Anterior cingulate cortex (tissue), 58 donors: ENCODE measurements around the gene VTI1A.
A peak's percentile ranks its signal among the peaks of the same experiment; 100 is the strongest.
"Not testable (repeated sequence)": the region's sequence is repeated elsewhere in the genome, so short reads cannot be mapped to it uniquely, and the experiment has no call there.

ENCODE experiments used
- DNase-seq, 58 donors: peaks; one replicate each; lab custom pipeline; 2025; lab: John Stamatoyannopoulos, UW

VTI1A gene

DNA sequence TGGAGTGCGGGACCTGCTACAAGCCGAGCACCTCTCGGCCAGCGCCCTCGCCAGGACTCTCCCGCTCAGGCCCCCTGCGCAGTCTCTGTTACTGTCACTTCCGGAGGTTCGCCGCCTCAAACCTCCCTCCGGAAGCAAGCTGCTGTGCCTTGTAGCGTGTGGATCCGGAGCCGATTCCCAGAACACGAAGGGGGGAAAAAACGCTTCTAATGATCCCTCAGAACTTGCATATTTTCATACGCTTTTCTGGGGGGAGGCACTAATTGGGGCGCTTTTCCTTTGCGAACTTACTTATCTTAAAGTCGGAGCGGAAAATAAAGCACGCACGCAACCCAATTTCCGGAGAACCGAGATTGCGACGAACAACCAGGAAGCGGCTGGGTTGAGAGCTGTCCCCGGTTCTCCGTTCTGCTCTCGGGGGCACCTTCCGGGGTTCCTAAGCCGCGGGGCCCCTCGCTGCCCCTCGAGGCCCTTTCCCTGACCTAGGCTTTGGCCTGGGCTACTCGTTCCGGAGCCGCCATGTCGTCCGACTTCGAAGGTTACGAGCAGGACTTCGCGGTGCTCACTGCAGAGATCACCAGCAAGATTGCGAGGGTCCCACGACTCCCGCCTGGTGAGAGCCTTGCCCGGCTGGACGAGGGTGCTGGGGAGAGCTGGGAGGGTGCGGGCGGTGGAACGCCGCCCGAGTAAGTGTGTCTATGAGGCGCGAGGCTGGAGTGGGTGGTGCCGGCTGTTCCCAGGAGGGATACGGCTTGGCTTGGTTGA is at the start of gene VTI1A, which contains the start of gene ZDHHC6:
Gene VTI1A (plus strand): TSS at position 361 of the 765 bp plus-strand sequence. CDS start 159 bp downstream, at position 520.
Gene ZDHHC6 (minus strand): TSS at position 60 of the 765 bp plus-strand sequence. CDS start 1,478 bp downstream, outside the sequence.
- DNase-seq, result peak in 57 of 58 donors; percentile 43 to 91 (median 78)

- DNase-seq, result no peak
Measured at GRCh38 chr10:112397592-112397991, 49.4 kb upstream of the VTI1A start.

DNA sequence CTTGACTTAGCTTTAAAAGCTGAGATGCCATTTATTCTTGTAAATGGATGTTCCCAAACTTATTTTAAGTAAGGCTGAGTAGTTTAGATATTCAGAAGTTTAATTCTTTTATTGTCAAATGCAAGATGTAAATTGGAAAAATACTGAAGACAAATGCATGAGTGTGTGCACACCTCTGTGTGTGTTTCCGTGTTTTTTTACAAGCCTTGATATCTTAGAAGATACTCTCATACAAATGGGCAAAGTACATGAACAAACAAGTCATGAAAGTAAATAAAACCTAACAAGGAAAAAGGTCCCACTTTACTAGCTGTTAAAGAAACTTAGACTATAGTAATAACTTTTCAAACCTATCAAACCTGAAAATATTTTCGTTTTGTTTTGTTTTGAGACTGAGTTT is 44.1 kb upstream of the VTI1A start:
- DNase-seq, result no peak

GRCh38 chr10:112404617-112405016 is 42.4 kb upstream of the VTI1A start:
- no peak for DNase-seq

DNA sequence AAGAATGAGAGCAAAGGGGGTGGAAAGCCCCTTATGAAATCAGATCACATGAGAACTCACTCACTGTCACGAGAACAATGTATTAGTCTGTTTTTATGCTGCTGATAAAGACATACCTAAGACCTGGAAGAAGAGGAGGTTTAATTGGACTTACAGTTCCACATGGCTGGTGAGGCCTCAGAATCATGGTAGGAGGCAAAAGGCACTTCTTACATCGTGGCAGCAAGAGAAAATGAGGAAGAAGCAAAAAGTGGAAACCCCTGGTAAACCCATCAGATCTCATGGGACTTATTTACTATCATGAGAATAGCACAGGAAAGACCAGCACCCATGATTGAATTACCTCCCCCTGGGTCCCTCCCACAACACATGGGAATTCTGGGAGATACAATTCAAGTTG is 40.2 kb upstream of the VTI1A start:
- not testable (repeated sequence) for DNase-seq

DNA sequence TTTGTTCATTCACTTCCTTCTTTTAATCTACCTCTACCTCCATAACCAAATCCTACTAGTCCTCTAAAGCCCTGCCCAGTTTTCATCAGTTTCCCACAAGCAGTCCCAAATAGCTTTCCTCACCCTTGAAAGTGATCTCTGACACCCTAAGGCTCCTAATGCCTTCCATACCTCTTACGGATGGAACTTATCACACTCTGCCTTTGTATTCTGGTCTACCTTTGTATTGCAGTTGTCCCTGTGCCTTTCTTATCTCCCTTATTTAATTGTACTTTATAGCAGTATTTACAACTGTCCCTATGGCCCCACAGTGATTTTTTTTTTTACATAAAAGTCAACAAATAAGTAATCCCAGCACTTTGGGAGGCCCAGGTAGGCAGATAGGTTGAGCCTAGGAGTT is 39.3 kb upstream of the VTI1A start:
- DNase-seq, result no peak

DNA sequence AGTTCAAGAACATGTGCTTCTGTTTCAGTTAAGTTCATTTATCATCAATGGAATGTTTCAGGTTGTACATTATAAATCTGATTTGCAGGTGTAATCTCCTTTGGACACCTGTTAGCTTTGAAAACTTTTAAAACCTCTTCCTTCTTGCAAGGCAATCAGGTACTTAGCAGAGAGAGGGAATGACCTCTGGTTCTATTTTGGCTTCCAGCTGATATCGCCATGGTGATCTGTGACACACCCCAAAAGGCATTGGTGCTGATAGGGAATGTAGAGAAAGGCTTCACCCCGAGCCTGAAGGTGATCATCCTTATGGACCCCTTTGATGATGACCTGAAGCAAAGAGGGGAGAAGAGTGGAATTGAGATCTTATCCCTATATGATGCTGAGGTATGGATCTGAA is 37.7 kb upstream of the VTI1A start:
- DNase-seq, result no peak

GRCh38 chr10:112409755-112410154 is 37.3 kb upstream of the VTI1A start:
- no peak for DNase-seq

GRCh38 chr10:112412696-112413095 is 34.3 kb upstream of the VTI1A start:
- no peak for DNase-seq

DNA sequence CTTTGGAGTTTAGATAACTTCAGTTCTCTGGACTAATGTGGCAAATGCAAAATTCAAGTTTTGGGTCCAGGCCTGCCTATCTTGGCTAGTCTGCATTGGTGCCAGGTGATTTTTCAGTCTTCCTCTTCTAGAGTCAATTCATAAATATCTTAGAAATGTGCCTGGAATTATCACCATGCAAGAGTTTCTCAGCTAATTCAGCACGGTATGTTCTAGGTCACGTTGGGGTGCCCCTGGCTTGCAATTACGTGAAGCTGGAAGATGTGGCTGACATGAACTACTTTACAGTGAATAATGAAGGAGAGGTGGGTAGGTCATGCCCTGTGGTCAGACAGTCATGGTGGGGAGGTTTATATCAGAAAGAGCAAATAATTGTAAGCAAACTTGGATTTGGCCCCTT is 25.3 kb upstream of the VTI1A start:
- no peak for DNase-seq

DNA sequence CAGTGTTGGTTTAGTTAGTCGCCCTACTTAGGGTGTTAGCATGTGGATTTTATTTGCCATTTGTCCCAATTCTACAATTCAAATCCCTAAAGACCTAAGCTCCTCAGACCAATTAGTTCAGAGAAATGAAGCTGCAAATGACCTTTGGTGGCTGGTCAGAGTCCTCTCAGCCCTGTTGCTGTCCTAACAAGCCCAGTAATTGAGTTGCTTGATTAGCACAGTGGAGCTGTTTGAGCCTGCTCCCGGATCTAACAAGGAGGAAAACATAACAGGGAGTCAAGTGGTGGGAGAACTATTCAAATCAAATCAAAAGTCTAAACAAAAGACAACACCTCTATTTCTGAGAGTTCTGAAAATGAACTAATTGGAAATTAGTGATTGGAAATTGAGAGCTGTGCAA is 22.4 kb upstream of the VTI1A start:
- no peak for DNase-seq

DNA sequence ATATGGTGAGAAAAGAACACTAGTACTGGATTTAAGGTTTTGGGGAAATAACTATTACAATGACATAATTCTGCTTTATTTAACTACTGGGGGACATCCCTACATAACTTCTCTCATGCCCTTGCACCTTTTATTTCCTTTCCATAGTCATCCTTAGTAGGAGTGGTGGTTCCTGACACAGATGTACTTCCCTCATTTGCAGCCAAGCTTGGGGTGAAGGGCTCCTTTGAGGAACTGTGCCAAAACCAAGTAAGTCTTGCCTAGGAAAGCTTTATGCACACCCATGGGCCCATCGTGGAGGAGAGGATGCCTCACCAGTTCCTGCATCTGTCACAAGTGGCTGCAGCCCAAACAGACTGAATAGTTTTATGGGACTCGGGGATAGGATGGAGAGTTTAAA is 20.9 kb upstream of the VTI1A start:
- DNase-seq, result no peak

- DNase-seq, result no peak
Measured at GRCh38 chr10:112429147-112429546, 17.9 kb upstream of the VTI1A start.

- no peak for DNase-seq
Measured at GRCh38 chr10:112429654-112430230, 17.3 kb upstream of the VTI1A start.

- no peak for DNase-seq
Measured at GRCh38 chr10:112433136-112433535, 13.9 kb upstream of the VTI1A start.

- DNase-seq, result no peak
Measured at GRCh38 chr10:112434988-112435619, 11.9 kb upstream of the VTI1A start.

DNA sequence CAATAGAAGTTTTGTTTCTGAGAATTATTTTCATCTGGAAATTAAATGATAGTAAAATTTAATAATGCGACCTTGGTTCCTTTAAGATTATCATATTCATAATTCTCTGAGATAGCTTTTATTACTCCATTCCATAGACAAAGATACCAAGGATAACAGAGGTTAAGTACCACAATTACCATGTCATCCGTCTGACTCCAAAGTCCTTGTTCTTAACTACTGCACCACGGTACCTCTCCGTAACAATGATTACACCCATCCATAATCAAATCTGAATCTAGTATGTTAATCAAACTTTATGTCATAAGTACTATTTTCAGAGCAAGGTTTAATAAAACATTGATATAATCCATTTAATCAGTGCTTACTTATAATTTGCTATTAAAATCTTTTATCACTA is 8.7 kb upstream of the VTI1A start:
- no peak for DNase-seq

GRCh38 chr10:112441520-112441919 is 5.5 kb upstream of the VTI1A start:
- no peak for DNase-seq

GRCh38 chr10:112442063-112442462 is 5.0 kb upstream of the VTI1A start:
- DNase-seq, result no peak

DNA sequence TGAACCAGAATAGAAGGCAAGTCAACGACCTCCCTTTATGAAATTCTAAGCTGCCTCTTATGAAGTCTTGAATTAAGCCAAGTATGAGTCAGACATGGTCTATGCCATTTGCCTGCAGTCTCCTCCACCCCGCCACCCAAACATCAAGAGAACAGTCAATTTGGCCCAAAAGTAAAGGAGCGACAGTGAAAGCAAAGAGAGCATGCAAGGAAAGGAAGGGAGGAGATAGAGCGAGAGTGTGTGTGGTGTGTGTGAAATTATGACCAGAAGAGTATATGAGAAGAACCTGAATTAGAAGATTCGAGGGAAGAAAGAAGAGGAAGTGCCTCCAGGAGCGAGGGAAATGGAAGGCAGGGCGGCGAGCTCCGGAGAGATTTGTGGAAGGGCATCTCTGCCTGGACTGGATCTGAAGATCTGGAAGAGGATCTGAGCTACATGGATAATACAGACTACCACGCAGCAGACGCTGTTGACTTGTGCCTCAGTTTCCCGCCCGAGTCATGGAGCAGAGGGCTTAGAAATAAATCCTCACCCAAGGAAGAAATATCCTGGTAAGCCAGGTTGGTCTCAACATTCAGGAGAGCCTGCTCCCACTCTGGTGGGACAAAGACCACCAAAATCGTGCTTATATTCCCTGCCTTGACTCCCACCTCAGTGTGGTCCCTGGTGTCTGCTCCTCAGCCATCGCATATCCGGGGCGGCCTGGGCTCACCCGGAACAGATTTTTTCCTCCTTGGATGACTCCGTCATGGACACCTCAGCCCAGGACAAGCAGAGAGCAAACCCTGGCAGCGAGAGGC is 760 bp upstream of the VTI1A start:
- peak in 1 of 58 donors; percentile 10 for DNase-seq

DNA sequence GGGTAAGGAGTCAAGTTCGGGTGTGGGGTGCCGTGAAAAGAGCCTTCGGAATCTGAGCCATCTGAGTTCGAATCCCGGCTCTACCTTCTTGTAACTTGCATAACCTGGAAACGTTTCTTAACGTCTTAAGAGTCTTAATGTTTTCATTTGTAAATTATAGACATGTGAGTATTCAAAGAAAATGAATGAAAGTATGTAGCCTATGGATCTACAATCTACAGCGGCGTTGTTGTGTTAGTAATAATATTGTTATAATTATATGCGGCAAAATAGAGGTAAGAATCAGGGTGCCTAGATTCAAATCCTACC is 559 bp downstream of the VTI1A start:
- DNase-seq, result no peak
